Lower leg skin (tissue), 4 donors: Measurements from ENCODE around the gene CHIT1. TPM values are rescaled to one million over a fixed set of nuclear protein-coding genes. Genes with fewer than 3 reads are reported as not detected.

Experiments used
- DNase-seq, 2 donors: peaks; one replicate each; pipeline ENCODE4 v3.0.0-alpha.2; 2019; ENCODE audit warnings: low spot score in 2 of 2
- H3K4me3 ChIP-seq: fragments of 200-600 bp; sonication (generic); 2 replicates; pipeline ENCODE4 v1.5.1; 2017; ENCODE audit warnings: mild to moderate bottlenecking, low read depth; ENCODE audit not compliant: poor library complexity, severe bottlenecking
- CTCF ChIP-seq, 3 donors: fragments of 450-650 bp; IDR thresholded peaks; one replicate each; pipeline ENCODE4 v1.5.1; 2016; ENCODE audit warnings: antibody characterized with exemption in 3 of 3, mild to moderate bottlenecking in 3 of 3, moderate library complexity in 2 of 3
- POLR2A ChIP-seq, 2 donors: fragments of 450-650 bp; IDR thresholded peaks; one replicate each; pipeline ENCODE4 v1.6.1; 2016 to 2017; ENCODE audit warnings: antibody characterized with exemption in 2 of 2, mild to moderate bottlenecking in 1 of 2, moderate library complexity in 1 of 2
- WGBS, 2 donors: methylation state at CpG; one replicate each; pipeline ENCODE4 v1.1.5; 2018; 5-methylcytosine and 5-hydroxymethylcytosine counted together
- intact Hi-C: fragments of 100-400 bp; cut with DNase I; formaldehyde crosslinking; loops from one replicate; pipeline ENCODE4 v1.15.0; 2023; ENCODE audit warnings: low total_unique reads
- total RNA-seq, 4 donors: library from RNA; depleted of rRNA; stranded (reverse); fragments of >200 nt; gene quantifications; one replicate each; pipeline ENCODE4 v1.1.0, GENCODE V29; 2016

Gene CHIT1
- total RNA-seq, 4 donors from 2014 or later = 0.61 to 8.3 TPM; not detected in 2

- DNase-seq = peak in 1 of 2 donors; percentile 53
- no peak for TF ChIP-seq CTCF (IDR thresholded peaks at IDR 0.05)
- TF ChIP-seq POLR2A (IDR thresholded peaks at IDR 0.05) = no peak
- 75 to 98% methylated on average over 4 of the region's 4 CpGs for WGBS, 2 donors
- intact Hi-C loops = no loop called here
- no peak overlapping the region for H3K4me3 ChIP-seq
Measured at GRCh38 chr1:203184467-203184866, 45.0 kb downstream of the CHIT1 start.

GRCh38 chr1:203183828-203184227 lies 45.6 kb downstream of the CHIT1 start:
- no peak for DNase-seq
- no peak overlapping the region for H3K4me3 ChIP-seq
- 90 to 100% methylated on average over 1 to 2 of the region's 2 CpGs for WGBS, 2 donors
- intact Hi-C loops = no loop called here
- no peak for TF ChIP-seq CTCF (IDR thresholded peaks at IDR 0.05)
- TF ChIP-seq POLR2A (IDR thresholded peaks at IDR 0.05) = no peak

- WGBS, 2 donors = 67 to 86% methylated on average over 7 of the region's 7 CpGs
- DNase-seq = no peak
- H3K4me3 ChIP-seq = no peak overlapping the region
- intact Hi-C loops = no loop called here
- no peak for TF ChIP-seq POLR2A (IDR thresholded peaks at IDR 0.05)
- TF ChIP-seq CTCF (IDR thresholded peaks at IDR 0.05) = no peak
Measured at GRCh38 chr1:203182387-203182953, 47.0 kb downstream of the CHIT1 start.

GRCh38 chr1:203181586-203182386 lies 47.7 kb downstream of the CHIT1 start:
- no peak overlapping the region for H3K4me3 ChIP-seq
- intact Hi-C loops = no loop called here
- DNase-seq = no peak
- 53 to 76% methylated on average over 10 of the region's 10 CpGs for WGBS, 2 donors
- TF ChIP-seq POLR2A (IDR thresholded peaks at IDR 0.05) (no peak), CTCF (IDR thresholded peaks at IDR 0.05) (no peak)

- 69 to 79% methylated on average over 10 to 11 of the region's 11 CpGs for WGBS, 2 donors
- DNase-seq = no peak
- H3K4me3 ChIP-seq = no peak overlapping the region
- TF ChIP-seq CTCF (IDR thresholded peaks at IDR 0.05) = no peak
- TF ChIP-seq POLR2A (IDR thresholded peaks at IDR 0.05) = no peak
- intact Hi-C loops = no loop called here
Measured at GRCh38 chr1:203180611-203181330, 48.7 kb downstream of the CHIT1 start.
